Activated T-helper 9 cell treated with anti-CD3 and anti-CD28 coated beads, Interleukin-2, amount 50 U/mL, for 16 hours (primary cell): ENCODE measurements around the gene CRYAB.
"Not testable (repeated sequence)": the region's sequence is repeated elsewhere in the genome, so short reads cannot be mapped to it uniquely, and the experiment has no call there.

ENCODE experiments used
- DNase-seq: peaks from one replicate; pipeline ENCODE4 v3.0.0-alpha.2; 2020; ENCODE audit warnings: low read depth

CRYAB gene

GRCh38 chr11:111906680-111907079 lies 4.9 kb downstream of the CRYAB start:
- DNase-seq: no peak

GRCh38 chr11:111905411-111905810 lies 6.2 kb downstream of the CRYAB start:
- no peak for DNase-seq

- no peak for DNase-seq
Observed at GRCh38 chr11:111886844-111887243, 24.7 kb downstream of the CRYAB start.

- no peak for DNase-seq
Observed at GRCh38 chr11:111886032-111886431, 25.5 kb downstream of the CRYAB start.

- not testable (repeated sequence) for DNase-seq
Observed at GRCh38 chr11:111885053-111885452, 26.5 kb downstream of the CRYAB start.

GRCh38 chr11:111882202-111882601 lies 29.4 kb downstream of the CRYAB start:
- DNase-seq: no peak

GRCh38 chr11:111879637-111879960 lies 32.0 kb downstream of the CRYAB start:
- DNase-seq: no peak

GRCh38 chr11:111878849-111879636 lies 32.5 kb downstream of the CRYAB start, which contains the start of the genes CFAP68 and FDXACB1:
Gene CFAP68 (plus strand): TSS chr11:111879541. CDS start chr11:111879561, 20 bp downstream.
Gene FDXACB1 (minus strand): TSS chr11:111879165. CDS start chr11:111879132, 33 bp downstream.
- DNase-seq: peak; percentile 90

- DNase-seq: no peak
Observed at GRCh38 chr11:111878385-111878848, 33.2 kb downstream of the CRYAB start.

- no peak for DNase-seq
Observed at GRCh38 chr11:111871693-111872161, 39.8 kb downstream of the CRYAB start.

GRCh38 chr11:111870886-111871692 lies 40.5 kb downstream of the CRYAB start, which contains the start of gene ALG9:
Gene ALG9 (minus strand): TSS chr11:111871581. CDS start chr11:111871482, 99 bp downstream.
- peak; percentile 77 for DNase-seq

- no peak for DNase-seq
Observed at GRCh38 chr11:111870522-111870885, 41.1 kb downstream of the CRYAB start.

- DNase-seq: no peak
Observed at GRCh38 chr11:111870113-111870512, 41.5 kb downstream of the CRYAB start.

- DNase-seq: no peak
Observed at GRCh38 chr11:111860257-111860656, 51.3 kb downstream of the CRYAB start.
